Effector memory CD4-positive, alpha-beta T cell (primary cell): ENCODE data around the gene CXorf65.
A peak's percentile ranks its signal among the peaks of the same experiment; 100 is the strongest.

ENCODE experiments used
- DNase-seq, 3 donors: peaks; one replicate each; pipeline ENCODE4 v3.0.0-alpha.2; 2020
- H3K27ac ChIP-seq: 2 replicates; pipeline ENCODE4 v1.7.0; 2013; ENCODE audit warnings: mild to moderate bottlenecking, low read length, moderate library complexity; ENCODE audit not compliant: insufficient read depth, poor library complexity, severe bottlenecking
- H3K27me3 ChIP-seq: replicated peaks from 2 replicates; pipeline ENCODE4 v1.7.0; 2013; ENCODE audit warnings: mild to moderate bottlenecking, low read length; ENCODE audit not compliant: insufficient read depth, control insufficient read depth, poor library complexity, severe bottlenecking
- H3K36me3 ChIP-seq: 2 replicates; pipeline ENCODE4 v1.7.0; 2013; ENCODE audit warnings: mild to moderate bottlenecking, low read length, moderate library complexity; ENCODE audit not compliant: control insufficient read depth, insufficient read depth
- H3K4me1 ChIP-seq: 2 replicates; pipeline ENCODE4 v1.7.0; 2013; ENCODE audit warnings: low read length, mild to moderate bottlenecking; ENCODE audit not compliant: control insufficient read depth, insufficient read depth, poor library complexity, severe bottlenecking
- H3K4me3 ChIP-seq: 2 replicates; pipeline ENCODE4 v1.7.0; 2013; ENCODE audit warnings: low read length, low read depth, mild to moderate bottlenecking; ENCODE audit not compliant: insufficient read depth, poor library complexity, severe bottlenecking
- H3K9me3 ChIP-seq: 2 replicates; pipeline ENCODE4 v1.7.0; 2013; ENCODE audit warnings: mild to moderate bottlenecking, low read length, moderate library complexity; ENCODE audit not compliant: control insufficient read depth

The CXorf65 gene

DNA sequence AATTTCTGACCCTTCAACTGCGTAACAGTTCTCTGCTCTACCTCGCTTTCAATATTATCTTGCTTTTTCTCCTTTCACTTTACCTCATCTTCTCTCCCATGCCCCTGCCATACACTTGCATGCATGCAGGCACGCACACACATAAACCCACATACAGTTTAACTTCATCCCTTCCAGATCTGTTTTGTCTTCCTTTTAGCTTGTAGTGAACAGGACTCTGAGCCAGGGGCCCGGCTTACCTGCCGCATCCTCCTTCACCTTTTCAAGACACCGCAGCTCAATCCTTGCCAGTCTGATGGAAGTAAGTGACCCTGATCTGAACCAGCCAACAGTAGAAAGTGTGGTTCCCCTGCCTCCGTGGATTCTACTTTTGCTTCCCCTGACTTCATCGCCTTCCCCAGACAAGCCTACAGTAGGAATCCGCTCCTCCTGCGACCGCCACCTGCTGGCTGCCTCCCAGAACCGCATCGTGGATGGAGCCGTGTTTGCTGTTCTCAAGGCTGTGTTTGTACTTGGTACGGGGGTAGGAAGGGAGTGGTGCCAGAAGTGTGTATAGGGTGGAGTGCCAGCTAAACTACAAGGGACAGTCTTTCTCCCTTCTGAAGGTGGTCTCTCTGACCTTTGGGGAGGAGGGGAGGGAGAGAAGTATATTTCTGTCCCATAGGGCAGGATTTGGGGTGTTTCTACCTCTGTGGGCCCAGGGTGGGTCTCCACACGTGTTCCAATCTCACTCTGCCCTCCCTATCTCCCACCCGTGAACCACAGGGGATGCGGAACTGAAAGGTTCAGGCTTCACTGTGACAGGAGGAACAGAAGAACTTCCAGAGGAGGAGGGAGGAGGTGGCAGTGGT, 22.6 kb upstream of the CXorf65 start:
- H3K4me1 ChIP-seq = peaks cover 8% of the 10 kb centered on the region
- H3K36me3 ChIP-seq = peaks cover 44% of the 10 kb centered on the region
- no peak overlapping the region for H3K4me3 ChIP-seq
- H3K27me3 ChIP-seq = no peaks in the 10 kb centered on the region
- DNase-seq = peak; percentile 57 to 63 (median 62)
- H3K27ac ChIP-seq = no peak overlapping the region
- H3K9me3 ChIP-seq = no peaks in the 10 kb centered on the region

DNA sequence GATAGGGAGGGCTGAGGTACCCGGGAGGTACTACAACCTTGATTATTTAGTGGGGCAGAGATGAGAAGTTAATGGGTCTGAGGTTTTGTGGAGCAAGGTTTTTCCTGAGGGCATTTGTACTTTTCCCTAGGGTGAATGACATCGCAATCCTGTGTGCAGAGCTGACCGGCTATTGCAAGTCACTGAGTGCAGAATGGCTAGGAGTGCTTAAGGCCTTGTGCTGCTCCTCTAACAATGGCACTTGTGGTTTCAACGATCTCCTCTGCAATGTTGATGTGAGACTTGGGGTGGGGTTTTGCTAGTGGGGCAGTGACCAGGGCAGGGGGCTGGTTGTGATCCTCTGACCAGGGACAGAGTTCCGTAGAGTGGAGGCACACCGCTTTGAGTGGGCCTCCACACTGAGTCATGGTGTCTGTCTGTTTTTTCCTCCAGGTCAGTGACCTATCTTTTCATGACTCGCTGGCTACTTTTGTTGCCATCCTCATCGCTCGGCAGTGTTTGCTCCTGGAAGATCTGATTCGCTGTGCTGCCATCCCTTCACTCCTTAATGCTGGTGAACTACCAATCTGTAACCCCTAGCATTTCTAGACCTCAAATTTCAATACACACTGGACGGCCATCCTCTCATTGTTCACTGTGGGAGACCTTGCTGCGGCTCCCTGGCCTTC, 21.8 kb upstream of the CXorf65 start:
- no peaks in the 10 kb centered on the region for H3K27me3 ChIP-seq
- peaks cover 44% of the 10 kb centered on the region for H3K36me3 ChIP-seq
- no peak overlapping the region for H3K27ac ChIP-seq
- no peak for DNase-seq
- H3K4me3 ChIP-seq = no peak overlapping the region
- no peaks in the 10 kb centered on the region for H3K9me3 ChIP-seq
- H3K4me1 ChIP-seq = peaks cover 8% of the 10 kb centered on the region

DNA sequence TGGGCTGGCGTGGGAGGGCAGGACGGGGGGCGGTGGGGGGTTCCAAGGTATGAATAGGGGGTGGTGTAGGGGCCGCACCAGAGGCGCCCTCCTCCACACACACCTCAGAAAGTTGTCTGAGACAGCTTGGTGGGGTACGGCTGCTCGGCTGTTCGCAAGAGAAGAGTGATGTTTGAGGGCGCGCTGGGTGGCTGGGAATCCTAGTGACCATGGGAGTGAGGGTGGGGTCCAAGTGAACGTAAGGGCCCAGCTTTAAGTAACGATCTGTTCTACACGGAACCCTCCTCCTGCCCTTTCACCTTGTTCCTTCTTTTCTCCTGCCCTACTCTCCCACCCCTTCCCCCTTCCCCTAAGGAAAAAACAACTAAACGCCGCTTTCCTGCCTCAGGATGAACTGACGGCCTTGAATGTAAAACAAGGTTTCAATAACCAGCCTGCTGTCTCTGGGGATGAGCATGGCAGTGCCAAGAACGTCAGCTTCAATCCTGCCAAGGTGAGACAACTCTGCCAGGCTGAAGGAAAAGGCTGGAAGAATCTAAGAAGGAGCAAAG, 12.5 kb upstream of the CXorf65 start:
- Histone ChIP-seq H3K36me3 (peaks cover 26% of the 10 kb centered on the region), H3K4me1 (peaks cover 7% of the 10 kb centered on the region), H3K4me3 (peak overlapping the region; percentile 86), H3K27ac (peak overlapping the region; percentile 91), H3K9me3 (no peaks in the 10 kb centered on the region), H3K27me3 (no peaks in the 10 kb centered on the region)
- DNase-seq = no peak

- Histone ChIP-seq H3K36me3 (peaks cover 25% of the 10 kb centered on the region), H3K4me3 (peak within 1 kb of the TSS; percentile 86), H3K27me3 (no peaks in the 10 kb centered on the region), H3K4me1 (peaks cover 12% of the 10 kb centered on the region), H3K9me3 (no peaks in the 10 kb centered on the region), H3K27ac (peak within 1 kb of the TSS; percentile 91)
- DNase-seq = peak; percentile 63 to 70 (median 68)
Measured at GRCh38 chrX:71118032-71118984, 11.8 kb upstream of the CXorf65 start, which contains the start of gene MED12. MED12 (plus strand) TSS chrX:71118596; CDS start chrX:71118755, 159 bp downstream.

DNA sequence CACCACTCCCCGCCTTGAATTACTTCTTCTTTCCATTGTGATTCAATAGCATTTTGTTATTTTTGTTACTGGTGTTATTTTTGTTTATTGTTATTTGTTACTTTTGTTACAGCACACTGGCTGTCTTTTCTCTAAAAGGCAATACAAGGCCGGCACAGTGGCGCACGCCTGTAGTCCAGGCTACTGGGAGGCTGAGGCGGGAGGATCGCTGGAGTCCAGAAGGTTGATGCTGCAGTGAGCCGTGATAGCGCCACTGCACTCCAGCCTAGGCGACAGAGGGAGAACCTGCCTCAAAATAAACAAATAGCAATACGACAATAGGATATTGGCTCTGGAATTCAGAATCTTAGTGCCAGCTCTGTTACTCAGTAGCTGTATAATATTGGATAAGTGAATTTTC, 10.8 kb upstream of the CXorf65 start:
- Histone ChIP-seq H3K36me3 (peaks cover 15% of the 10 kb centered on the region), H3K27ac (peak overlapping the region; percentile 91), H3K4me1 (peaks cover 21% of the 10 kb centered on the region), H3K9me3 (no peaks in the 10 kb centered on the region), H3K4me3 (no peak overlapping the region), H3K27me3 (no peaks in the 10 kb centered on the region)
- no peak for DNase-seq

- peak in 2 of 3 donors; percentile 20 to 41 for DNase-seq
- Histone ChIP-seq H3K27ac (peak overlapping the region; percentile 96), H3K27me3 (no peaks in the 10 kb centered on the region), H3K4me3 (peak overlapping the region; percentile 61), H3K36me3 (peaks cover 13% of the 10 kb centered on the region), H3K9me3 (no peaks in the 10 kb centered on the region), H3K4me1 (peaks cover 42% of the 10 kb centered on the region)
Measured at GRCh38 chrX:71111921-71112431, 5.4 kb upstream of the CXorf65 start.

DNA sequence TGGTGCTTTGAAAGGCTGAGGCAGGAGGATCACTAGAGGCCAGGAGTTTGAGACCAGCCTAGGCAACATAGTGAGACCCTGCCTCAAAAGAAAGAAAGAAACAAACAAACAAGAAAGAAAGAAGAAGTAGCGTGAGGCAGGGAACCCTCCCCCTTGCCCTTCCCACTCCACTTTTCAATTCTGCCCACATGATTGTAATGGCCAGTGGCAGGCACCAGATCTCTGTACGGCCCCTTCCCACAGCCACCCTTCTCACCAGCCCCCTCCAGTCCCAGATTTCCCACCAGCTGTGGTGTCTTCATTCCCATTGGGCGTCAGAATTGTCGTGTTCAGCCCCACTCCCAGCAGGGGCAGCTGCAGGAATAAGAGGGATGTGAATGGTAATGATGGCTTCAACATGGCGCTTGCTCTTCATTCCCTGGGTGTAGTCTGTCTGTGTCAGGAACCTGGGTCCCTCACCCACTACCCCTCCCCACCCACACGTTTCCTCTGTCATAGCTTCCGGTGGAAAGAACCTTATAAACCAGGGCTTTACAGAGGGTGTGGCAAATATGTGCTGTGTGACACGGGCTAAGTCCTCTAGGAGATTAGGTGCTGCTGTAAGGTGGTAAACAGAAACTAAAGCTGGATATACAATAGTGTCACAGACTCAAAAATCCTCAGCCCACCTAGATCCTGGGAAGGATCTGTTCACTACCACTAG, 4.8 kb upstream of the CXorf65 start, which contains the start of gene IL2RG:
Gene IL2RG (minus strand): TSS at position 437 of the 703 bp plus-strand sequence. CDS start 38 bp downstream, at position 399.
- Histone ChIP-seq H3K27me3 (no peaks in the 10 kb centered on the region), H3K36me3 (peaks cover 13% of the 10 kb centered on the region), H3K4me1 (peaks cover 46% of the 10 kb centered on the region), H3K4me3 (peak within 1 kb of the TSS; percentile 61), H3K9me3 (no peaks in the 10 kb centered on the region), H3K27ac (peak within 1 kb of the TSS; percentile 96)
- peak; percentile 70 to 82 (median 77) for DNase-seq

DNA sequence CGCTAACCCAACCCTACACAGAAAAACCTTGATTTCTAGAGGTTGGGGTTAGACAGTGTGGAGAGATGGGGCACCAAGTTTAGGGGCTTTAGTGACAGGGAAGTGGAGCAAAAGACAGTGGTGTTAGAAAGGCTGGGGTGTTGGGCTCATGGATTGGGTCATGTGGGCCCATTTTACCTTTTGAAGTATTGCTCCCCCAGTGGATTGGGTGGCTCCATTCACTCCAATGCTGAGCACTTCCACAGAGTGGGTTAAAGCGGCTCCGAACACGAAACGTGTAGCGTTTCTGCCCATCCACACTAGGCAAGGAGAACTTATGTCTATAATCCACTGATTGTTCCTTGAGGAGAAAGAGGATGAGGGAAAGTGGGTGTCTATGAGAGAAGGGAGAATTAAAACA, 2.5 kb upstream of the CXorf65 start:
- Histone ChIP-seq H3K4me1 (peaks cover 64% of the 10 kb centered on the region), H3K9me3 (no peaks in the 10 kb centered on the region), H3K4me3 (peak overlapping the region; percentile 61), H3K36me3 (peaks cover 13% of the 10 kb centered on the region), H3K27me3 (no peaks in the 10 kb centered on the region), H3K27ac (peak overlapping the region; percentile 96)
- DNase-seq = no peak
